Mucosa of rectum (tissue), 2 donors: ENCODE results near the gene FRMD5.

Source experiments
- H3K27ac ChIP-seq, 2 donors: one replicate each; pipeline ENCODE4 v1.7.0; 2013; ENCODE audit warnings: inconsistent platforms in 2 of 2, low read depth in 2 of 2, low read length in 2 of 2
- H3K27me3 ChIP-seq, 2 donors: one replicate each; pipeline ENCODE4 v1.7.0; 2013; ENCODE audit warnings: low read length in 2 of 2; ENCODE audit not compliant: control insufficient read depth in 2 of 2, insufficient read depth in 2 of 2
- H3K36me3 ChIP-seq, 2 donors: one replicate each; pipeline ENCODE4 v1.7.0; 2013; ENCODE audit warnings: low read length in 2 of 2; ENCODE audit not compliant: control insufficient read depth in 2 of 2, insufficient read depth in 2 of 2
- H3K4me1 ChIP-seq, 2 donors: one replicate each; pipeline ENCODE4 v1.7.0; 2013; ENCODE audit warnings: low read length in 2 of 2, mild to moderate bottlenecking in 1 of 2; ENCODE audit not compliant: control insufficient read depth in 2 of 2, insufficient read depth in 2 of 2
- H3K4me3 ChIP-seq, 2 donors: one replicate each; pipeline ENCODE4 v1.7.0; 2013; ENCODE audit warnings: low read length in 2 of 2
- H3K9ac ChIP-seq, 2 donors: one replicate each; pipeline ENCODE4 v1.7.0; 2013; ENCODE audit warnings: low read length in 2 of 2, low read depth in 1 of 2, mild to moderate bottlenecking in 1 of 2
- H3K9me3 ChIP-seq, 2 donors: one replicate each; pipeline ENCODE4 v1.7.0; 2013; ENCODE audit warnings: low read length in 2 of 2; ENCODE audit not compliant: control insufficient read depth in 2 of 2
- donor health status: healthy.
- donor health status: Normal muscosa, but diverticular disease.

Gene FRMD5

GRCh38 chr15:44173813-44174212, 21.3 kb downstream of the FRMD5 start:
- Histone ChIP-seq H3K27ac (no peak overlapping the region), H3K36me3 (no peaks in the 10 kb centered on the region), H3K9ac (no peak overlapping the region), H3K4me3 (no peak overlapping the region), H3K4me1 (no peaks in the 10 kb centered on the region), H3K27me3 (no peaks in the 10 kb centered on the region), H3K9me3 (no peaks in the 10 kb centered on the region)

GRCh38 chr15:44163370-44163769, 31.7 kb downstream of the FRMD5 start:
- Histone ChIP-seq H3K9ac (no peak overlapping the region), H3K27ac (no peak overlapping the region), H3K9me3 (no peaks in the 10 kb centered on the region), H3K36me3 (no peaks in the 10 kb centered on the region), H3K4me3 (no peak overlapping the region), H3K27me3 (peaks cover 0 to 4% of the 10 kb centered on the region in 2 donors), H3K4me1 (no peaks in the 10 kb centered on the region)

- Histone ChIP-seq H3K36me3 (no peaks in the 10 kb centered on the region), H3K9me3 (no peaks in the 10 kb centered on the region), H3K4me1 (no peaks in the 10 kb centered on the region), H3K9ac (no peak overlapping the region), H3K27me3 (peaks cover 0 to 4% of the 10 kb centered on the region in 2 donors), H3K4me3 (no peak overlapping the region), H3K27ac (no peak overlapping the region)
These were observed 34.3 kb downstream of the FRMD5 start for GRCh38 chr15:44160796-44161195.

GRCh38 chr15:44159492-44159891, 35.6 kb downstream of the FRMD5 start:
- Histone ChIP-seq H3K4me1 (no peaks in the 10 kb centered on the region), H3K27me3 (peaks cover 0 to 4% of the 10 kb centered on the region in 2 donors), H3K4me3 (no peak overlapping the region), H3K9me3 (no peaks in the 10 kb centered on the region), H3K36me3 (no peaks in the 10 kb centered on the region), H3K27ac (no peak overlapping the region), H3K9ac (no peak overlapping the region)

GRCh38 chr15:44158111-44158510, 37.0 kb downstream of the FRMD5 start:
- Histone ChIP-seq H3K9ac (no peak overlapping the region), H3K27me3 (peaks cover 0 to 4% of the 10 kb centered on the region in 2 donors), H3K4me3 (no peak overlapping the region), H3K4me1 (no peaks in the 10 kb centered on the region), H3K27ac (no peak overlapping the region), H3K36me3 (no peaks in the 10 kb centered on the region), H3K9me3 (no peaks in the 10 kb centered on the region)

- Histone ChIP-seq H3K27ac (no peak overlapping the region), H3K36me3 (no peaks in the 10 kb centered on the region), H3K4me1 (no peaks in the 10 kb centered on the region), H3K27me3 (peaks cover 0 to 4% of the 10 kb centered on the region in 2 donors), H3K9ac (no peak overlapping the region), H3K9me3 (no peaks in the 10 kb centered on the region), H3K4me3 (no peak overlapping the region)
These were observed 37.4 kb downstream of the FRMD5 start for GRCh38 chr15:44157679-44158078.

- Histone ChIP-seq H3K27me3 (no peaks in the 10 kb centered on the region), H3K36me3 (no peaks in the 10 kb centered on the region), H3K27ac (no peak overlapping the region), H3K4me3 (no peak overlapping the region), H3K4me1 (no peaks in the 10 kb centered on the region), H3K9me3 (no peaks in the 10 kb centered on the region), H3K9ac (no peak overlapping the region)
These were observed 41.7 kb downstream of the FRMD5 start for GRCh38 chr15:44153352-44153751.

GRCh38 chr15:44149224-44149623, 45.8 kb downstream of the FRMD5 start:
- H3K4me1 ChIP-seq, result no peaks in the 10 kb centered on the region
- H3K9me3 ChIP-seq, result no peaks in the 10 kb centered on the region
- no peaks in the 10 kb centered on the region for H3K27me3 ChIP-seq
- H3K36me3 ChIP-seq, result no peaks in the 10 kb centered on the region
- no peak overlapping the region for H3K9ac ChIP-seq
- H3K4me3 ChIP-seq, result no peak overlapping the region
- no peak overlapping the region for H3K27ac ChIP-seq

- no peaks in the 10 kb centered on the region for H3K9me3 ChIP-seq
- no peak overlapping the region for H3K9ac ChIP-seq
- H3K4me3 ChIP-seq, result no peak overlapping the region
- H3K27ac ChIP-seq, result no peak overlapping the region
- H3K27me3 ChIP-seq, result no peaks in the 10 kb centered on the region
- H3K4me1 ChIP-seq, result no peaks in the 10 kb centered on the region
- H3K36me3 ChIP-seq, result no peaks in the 10 kb centered on the region
These were observed 46.5 kb downstream of the FRMD5 start for GRCh38 chr15:44148580-44148979.

GRCh38 chr15:44147636-44148035, 47.4 kb downstream of the FRMD5 start:
- Histone ChIP-seq H3K9me3 (no peaks in the 10 kb centered on the region), H3K4me1 (no peaks in the 10 kb centered on the region), H3K36me3 (no peaks in the 10 kb centered on the region), H3K27me3 (no peaks in the 10 kb centered on the region), H3K4me3 (no peak overlapping the region), H3K9ac (no peak overlapping the region), H3K27ac (no peak overlapping the region)

- Histone ChIP-seq H3K4me3 (no peak overlapping the region), H3K9ac (no peak overlapping the region), H3K4me1 (no peaks in the 10 kb centered on the region), H3K27me3 (no peaks in the 10 kb centered on the region), H3K9me3 (no peaks in the 10 kb centered on the region), H3K27ac (no peak overlapping the region), H3K36me3 (no peaks in the 10 kb centered on the region)
These were observed 49.6 kb downstream of the FRMD5 start for GRCh38 chr15:44145495-44145894.
